Lung (tissue), 12 donors: ENCODE results near the gene ZFP42. TPM values are rescaled to one million over a fixed set of nuclear protein-coding genes. Genes with fewer than 3 reads are reported as not detected.

Source experiments
- ATAC-seq: fragments of 200-7000 bp; cut with Tn5 transposase; one replicate; pipeline ENCODE4 v1.9.1; 2020; ENCODE audit warnings: moderate number of reproducible peaks; ENCODE audit not compliant: insufficient read depth, low FRiP score
- DNase-seq, 3 donors: peaks; one replicate each; pipeline ENCODE4 v3.0.0-alpha.2; 2013 to 2017
- H3K27ac ChIP-seq, 2 donors: one replicate each; pipeline ENCODE4 v1.5.1; 2013; ENCODE audit warnings: mild to moderate bottlenecking in 2 of 2, moderate library complexity in 2 of 2, control low read depth in 1 of 2, inconsistent platforms in 1 of 2, low read depth in 1 of 2, low read length in 1 of 2
- H3K27me3 ChIP-seq, 3 donors: one replicate each; pipeline ENCODE4 v1.5.1; 2013; ENCODE audit warnings: low read length in 2 of 3; ENCODE audit not compliant: control insufficient read depth in 3 of 3, insufficient read depth in 3 of 3
- H3K36me3 ChIP-seq, 4 donors: one replicate each; pipeline ENCODE4 v1.5.1; 2013; ENCODE audit warnings: low read length in 4 of 4, mild to moderate bottlenecking in 1 of 4, moderate library complexity in 1 of 4; ENCODE audit not compliant: control insufficient read depth in 4 of 4, insufficient read depth in 4 of 4
- H3K4me1 ChIP-seq, 5 donors: one replicate each; pipeline ENCODE4 v1.5.1; 2013; ENCODE audit warnings: low read length in 5 of 5, mild to moderate bottlenecking in 2 of 5, moderate library complexity in 1 of 5; ENCODE audit not compliant: control insufficient read depth in 5 of 5, insufficient read depth in 5 of 5
- H3K4me3 ChIP-seq: one replicate; pipeline ENCODE4 v1.5.1; 2013; ENCODE audit warnings: mild to moderate bottlenecking, control low read depth, moderate library complexity
- H3K9ac ChIP-seq, 2 donors: one replicate each; pipeline ENCODE4 v1.5.1; 2013; ENCODE audit warnings: low read length in 2 of 2, control low read depth in 1 of 2; ENCODE audit not compliant: insufficient read depth in 1 of 2
- H3K9me3 ChIP-seq, 4 donors: one replicate each; pipeline ENCODE4 v1.5.1; 2013; ENCODE audit warnings: low read length in 3 of 4, mild to moderate bottlenecking in 1 of 4, moderate library complexity in 1 of 4; ENCODE audit not compliant: control insufficient read depth in 4 of 4, insufficient read depth in 3 of 4
- WGBS, 2 donors: extraction: QIAGEN DNeasy Blood & Tissue Kit; methylation state at CpG; one replicate each; pipeline ENCODE4 v1.1.7; 2013; 5-methylcytosine and 5-hydroxymethylcytosine counted together
- polyA plus RNA-seq, 2 donors: library from polyadenylated mRNA; stranded (reverse); fragments of 200-250 nt; gene quantifications; one replicate each; pipeline ENCODE4 v1.2.1, GENCODE V29; 2013
- total RNA-seq, 2 donors: library from RNA; depleted of rRNA in 1 of 2; stranded (reverse); fragments of >200 nt in 1 of 2; gene quantifications; one replicate each; pipeline ENCODE4 v1.2.1, GENCODE V29; 2014 to 2021
- TF ChIP-seq, protein P1 (sequence below): IDR thresholded peaks from 2 replicates; pipeline ENCODE4 v1.5.1; 2012; ENCODE audit warnings: mild to moderate bottlenecking; ENCODE audit errors: control extremely low read depth, extremely low read depth
- donor health status: control.
- donor health status: control.
- donor health status: Bipolar disorder and iron deficiency.
- donor health status: healthy.
- donor health status: DM: yes; HTN: yes; CAD: no.

The ZFP42 gene
- total and polyA plus RNA-seq, 4 donors = 0.03 to 0.91 (median 0.24) TPM

DNA sequence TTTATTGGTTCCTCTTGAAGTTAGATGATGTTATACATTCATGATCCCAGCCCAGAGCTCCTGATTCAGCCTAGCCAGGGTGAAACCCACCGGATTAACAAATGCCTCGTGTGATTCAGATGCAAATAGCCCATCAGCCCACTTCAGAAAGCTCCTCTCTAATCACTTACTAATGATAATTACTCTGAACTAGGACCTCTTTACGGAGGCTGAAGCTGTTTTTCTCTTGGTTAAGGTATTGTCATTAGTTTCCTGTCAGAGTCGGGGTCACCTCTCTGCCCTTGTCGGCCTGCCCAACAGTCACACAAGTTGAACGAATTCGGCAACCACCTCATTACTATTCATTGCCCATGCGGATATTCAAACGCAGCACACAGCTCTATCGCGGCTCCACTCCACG, 36.6 kb downstream of the ZFP42 start:
- TF ChIP-seq, protein P1, sequence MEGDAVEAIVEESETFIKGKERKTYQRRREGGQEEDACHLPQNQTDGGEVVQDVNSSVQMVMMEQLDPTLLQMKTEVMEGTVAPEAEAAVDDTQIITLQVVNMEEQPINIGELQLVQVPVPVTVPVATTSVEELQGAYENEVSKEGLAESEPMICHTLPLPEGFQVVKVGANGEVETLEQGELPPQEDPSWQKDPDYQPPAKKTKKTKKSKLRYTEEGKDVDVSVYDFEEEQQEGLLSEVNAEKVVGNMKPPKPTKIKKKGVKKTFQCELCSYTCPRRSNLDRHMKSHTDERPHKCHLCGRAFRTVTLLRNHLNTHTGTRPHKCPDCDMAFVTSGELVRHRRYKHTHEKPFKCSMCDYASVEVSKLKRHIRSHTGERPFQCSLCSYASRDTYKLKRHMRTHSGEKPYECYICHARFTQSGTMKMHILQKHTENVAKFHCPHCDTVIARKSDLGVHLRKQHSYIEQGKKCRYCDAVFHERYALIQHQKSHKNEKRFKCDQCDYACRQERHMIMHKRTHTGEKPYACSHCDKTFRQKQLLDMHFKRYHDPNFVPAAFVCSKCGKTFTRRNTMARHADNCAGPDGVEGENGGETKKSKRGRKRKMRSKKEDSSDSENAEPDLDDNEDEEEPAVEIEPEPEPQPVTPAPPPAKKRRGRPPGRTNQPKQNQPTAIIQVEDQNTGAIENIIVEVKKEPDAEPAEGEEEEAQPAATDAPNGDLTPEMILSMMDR = no peak
- DNase-seq (peak in 2 of 3 donors; percentile 10 to 16), ATAC-seq (no peak)
- Histone ChIP-seq H3K36me3 (no peaks in the 10 kb centered on the region), H3K9me3 (peaks cover 0 to 7% (median 0%) of the 10 kb centered on the region in 4 donors), H3K27me3 (peaks cover 0 to 10% (median 0%) of the 10 kb centered on the region in 3 donors), H3K27ac (no peak overlapping the region), H3K9ac (no peak overlapping the region), H3K4me1 (peaks cover 0 to 6% (median 0%) of the 10 kb centered on the region in 5 donors), H3K4me3 (no peak overlapping the region)
- 12 to 35% methylated on average over 12 of the region's 12 CpGs for WGBS, 2 donors

DNA sequence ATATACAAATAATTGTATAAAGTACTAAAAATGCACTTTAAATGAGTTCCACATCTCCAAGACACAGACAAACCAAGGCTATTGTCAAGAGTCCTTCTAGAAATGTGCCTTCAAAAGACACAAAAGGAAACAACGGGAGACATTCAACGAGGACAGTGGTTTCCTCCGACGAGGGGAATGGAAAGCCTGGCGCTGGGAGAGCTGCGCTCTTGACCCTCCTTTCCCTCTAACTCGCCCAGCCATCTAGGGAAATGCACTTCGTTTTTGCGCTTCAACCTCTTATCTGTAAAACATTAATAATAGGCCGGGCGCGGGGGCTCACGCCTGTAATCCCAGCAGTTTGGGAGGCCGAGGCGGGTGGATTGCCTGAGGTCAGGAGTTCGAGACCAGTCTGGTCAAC, 37.0 kb downstream of the ZFP42 start:
- Histone ChIP-seq H3K9me3 (peaks cover 0 to 7% (median 0%) of the 10 kb centered on the region in 4 donors), H3K27me3 (peaks cover 0 to 10% (median 0%) of the 10 kb centered on the region in 3 donors), H3K9ac (no peak overlapping the region), H3K4me1 (peaks cover 0 to 6% (median 0%) of the 10 kb centered on the region in 5 donors), H3K36me3 (no peaks in the 10 kb centered on the region), H3K4me3 (no peak overlapping the region), H3K27ac (no peak overlapping the region)
- no peak for ATAC-seq
- WGBS, 2 donors = 34 to 54% methylated on average over 16 of the region's 16 CpGs
- peak in 1 of 3 donors; percentile 14 for DNase-seq
- TF ChIP-seq, protein P1 = no peak

DNA sequence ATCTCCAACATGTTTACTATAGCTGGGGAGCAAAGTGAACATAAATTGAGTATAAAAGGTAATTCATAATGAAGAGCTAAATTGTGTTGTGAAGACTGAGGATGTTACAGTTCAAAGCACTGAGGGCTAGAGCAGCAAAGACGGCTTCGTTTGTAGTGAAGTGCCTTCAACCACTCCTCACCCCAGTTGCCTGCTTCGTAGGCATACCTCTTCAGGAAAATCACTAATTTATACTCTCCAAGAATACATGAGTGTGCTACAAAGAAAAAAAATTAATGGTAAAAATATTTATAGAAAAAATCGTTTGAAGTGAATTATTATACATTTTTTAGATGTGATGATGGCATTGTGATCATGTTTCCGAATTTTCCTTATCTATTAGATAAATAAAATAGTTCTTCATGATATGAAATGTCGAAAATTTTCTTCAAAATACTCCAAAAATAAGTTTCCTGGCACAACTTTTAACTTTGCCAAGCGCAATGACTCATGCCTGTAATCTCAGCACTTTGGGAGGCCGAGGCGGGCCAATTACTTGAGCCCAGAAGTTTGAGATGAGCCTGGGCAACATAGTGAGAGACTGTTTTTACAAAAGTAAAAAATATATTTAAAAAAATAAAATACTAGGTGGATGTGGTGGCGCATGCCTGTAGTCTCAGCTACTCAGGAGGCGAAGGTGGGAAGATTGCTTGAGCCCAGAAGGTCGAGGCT, 41.6 kb downstream of the ZFP42 start:
- DNase-seq = no peak
- TF ChIP-seq, protein P1 = no peak
- 72 to 83% methylated on average over 12 of the region's 12 CpGs for WGBS, 2 donors
- peaks cover 0 to 3% (median 0%) of the 10 kb centered on the region in 5 donors for H3K4me1 ChIP-seq
- H3K27ac ChIP-seq = no peak overlapping the region
- no peak overlapping the region for H3K4me3 ChIP-seq
- ATAC-seq = no peak
- H3K36me3 ChIP-seq = no peaks in the 10 kb centered on the region
- H3K9ac ChIP-seq = no peak overlapping the region
- peaks cover 0 to 5% (median 0%) of the 10 kb centered on the region in 4 donors for H3K9me3 ChIP-seq
- peaks cover 0 to 4% (median 0%) of the 10 kb centered on the region in 3 donors for H3K27me3 ChIP-seq
